OCI-LY7 (cell line): ENCODE measurements around the gene FZD2.
A peak's percentile ranks its signal among the peaks of the same experiment; 100 is the strongest.

ENCODE experiments used
- CTCF ChIP-seq: fragments of 200-600 bp; sonication (generic); conservative IDR thresholded peaks from 2 replicates; pipeline ENCODE4 v1.5.1; 2014; ENCODE audit warnings: mild to moderate bottlenecking, antibody characterized with exemption, low read length, moderate library complexity, mixed read lengths
- EZH2phosphoT487 ChIP-seq: fragments of 200-600 bp; sonication (generic); IDR thresholded peaks from 2 replicates; pipeline ENCODE4 v1.6.1; 2018; ENCODE audit warnings: low read depth, borderline replicate concordance, mild to moderate bottlenecking, mixed run types, antibody characterized with exemption, low read length, moderate library complexity, mixed read lengths

- TF ChIP-seq CTCF (peak; percentile 82), EZH2phosphoT487 (no peak)
Observed at GRCh38 chr17:44522883-44523671, 34.2 kb upstream of the FZD2 start.
